Measurements from ENCODE around the gene PAQR4.

DNA sequence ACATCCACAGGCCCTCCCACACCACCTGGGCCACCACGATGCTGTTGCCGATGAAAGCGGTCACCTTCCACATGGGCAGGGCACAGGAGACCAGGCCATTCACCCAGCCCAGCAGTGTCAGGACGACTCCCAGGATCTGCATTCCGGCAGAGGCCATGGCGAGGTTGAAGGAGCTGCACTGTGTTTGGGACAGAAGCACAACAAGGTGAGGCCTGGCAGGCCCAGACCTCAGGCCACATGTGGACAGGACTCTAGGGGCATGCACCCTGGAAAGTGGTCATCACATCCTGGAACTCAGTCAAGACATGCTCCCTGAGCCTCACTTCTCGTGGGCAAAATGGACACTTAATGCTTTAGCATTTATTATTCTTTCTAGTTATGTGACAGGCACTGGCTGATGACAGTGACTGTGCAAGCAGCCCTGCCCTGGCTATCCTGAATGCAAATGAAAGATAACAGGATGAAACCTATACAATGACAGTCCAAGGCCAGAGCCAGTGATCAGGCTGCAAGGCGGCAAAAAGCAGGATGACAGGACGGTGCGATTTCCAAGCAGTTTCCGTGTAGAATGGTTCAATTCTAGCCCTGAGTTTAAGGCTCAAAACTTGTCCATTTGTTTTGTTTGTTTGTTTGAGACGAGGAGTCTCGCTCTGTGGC lies 46.8 kb downstream of the PAQR4 start:
- TF ChIP-seq, protein P1, sequence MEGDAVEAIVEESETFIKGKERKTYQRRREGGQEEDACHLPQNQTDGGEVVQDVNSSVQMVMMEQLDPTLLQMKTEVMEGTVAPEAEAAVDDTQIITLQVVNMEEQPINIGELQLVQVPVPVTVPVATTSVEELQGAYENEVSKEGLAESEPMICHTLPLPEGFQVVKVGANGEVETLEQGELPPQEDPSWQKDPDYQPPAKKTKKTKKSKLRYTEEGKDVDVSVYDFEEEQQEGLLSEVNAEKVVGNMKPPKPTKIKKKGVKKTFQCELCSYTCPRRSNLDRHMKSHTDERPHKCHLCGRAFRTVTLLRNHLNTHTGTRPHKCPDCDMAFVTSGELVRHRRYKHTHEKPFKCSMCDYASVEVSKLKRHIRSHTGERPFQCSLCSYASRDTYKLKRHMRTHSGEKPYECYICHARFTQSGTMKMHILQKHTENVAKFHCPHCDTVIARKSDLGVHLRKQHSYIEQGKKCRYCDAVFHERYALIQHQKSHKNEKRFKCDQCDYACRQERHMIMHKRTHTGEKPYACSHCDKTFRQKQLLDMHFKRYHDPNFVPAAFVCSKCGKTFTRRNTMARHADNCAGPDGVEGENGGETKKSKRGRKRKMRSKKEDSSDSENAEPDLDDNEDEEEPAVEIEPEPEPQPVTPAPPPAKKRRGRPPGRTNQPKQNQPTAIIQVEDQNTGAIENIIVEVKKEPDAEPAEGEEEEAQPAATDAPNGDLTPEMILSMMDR (IDR thresholded peaks at IDR 0.05) = no peak
- TF ChIP-seq ZFX (IDR thresholded peaks at IDR 0.05; ENCODE audit: borderline replicate concordance) = no peak
